GM10248 (cell line): Measurements from ENCODE around the gene PPFIBP1.

Experiments used
- CTCF ChIA-PET: fragments of 300-600 bp; sonication (Branson Sonifier 250); formaldehyde crosslinking; extraction: SDS; loops from one replicate; lab custom pipeline; 2021; ENCODE audit warnings: antibody characterized with exemption; lab: Yijun Ruan, JAX
- POLR2A ChIA-PET: fragments of 350-650 bp; sonication (Branson Sonifier 250); formaldehyde crosslinking; extraction: SDS; loops from one replicate; lab custom pipeline; 2020; ENCODE audit warnings: antibody characterized with exemption; lab: Yijun Ruan, JAX
- DNase-seq: peaks from one replicate; pipeline ENCODE4 v3.0.0; 2012; ENCODE audit errors: extremely low spot score
- TF ChIP-seq, protein P1 (sequence below): IDR thresholded peaks from 2 replicates; pipeline ENCODE4 v1.5.1; 2012; ENCODE audit warnings: mild to moderate bottlenecking, low read depth; ENCODE audit errors: extremely low read depth, missing control alignments, control extremely low read depth

PPFIBP1 gene

GRCh38 chr12:27688671-27689070 lies 164.7 kb downstream of the PPFIBP1 start:
- ChIA-PET POLR2A (no interaction called here), CTCF (interaction anchor here (0.8 to 1.6 kb wide), 4 partner anchors 13 to 20 kb away, joined by 3 to 4 read pairs (median 3); no protein-coding TSS in a partner anchor)
- no peak for DNase-seq
- TF ChIP-seq, protein P1, sequence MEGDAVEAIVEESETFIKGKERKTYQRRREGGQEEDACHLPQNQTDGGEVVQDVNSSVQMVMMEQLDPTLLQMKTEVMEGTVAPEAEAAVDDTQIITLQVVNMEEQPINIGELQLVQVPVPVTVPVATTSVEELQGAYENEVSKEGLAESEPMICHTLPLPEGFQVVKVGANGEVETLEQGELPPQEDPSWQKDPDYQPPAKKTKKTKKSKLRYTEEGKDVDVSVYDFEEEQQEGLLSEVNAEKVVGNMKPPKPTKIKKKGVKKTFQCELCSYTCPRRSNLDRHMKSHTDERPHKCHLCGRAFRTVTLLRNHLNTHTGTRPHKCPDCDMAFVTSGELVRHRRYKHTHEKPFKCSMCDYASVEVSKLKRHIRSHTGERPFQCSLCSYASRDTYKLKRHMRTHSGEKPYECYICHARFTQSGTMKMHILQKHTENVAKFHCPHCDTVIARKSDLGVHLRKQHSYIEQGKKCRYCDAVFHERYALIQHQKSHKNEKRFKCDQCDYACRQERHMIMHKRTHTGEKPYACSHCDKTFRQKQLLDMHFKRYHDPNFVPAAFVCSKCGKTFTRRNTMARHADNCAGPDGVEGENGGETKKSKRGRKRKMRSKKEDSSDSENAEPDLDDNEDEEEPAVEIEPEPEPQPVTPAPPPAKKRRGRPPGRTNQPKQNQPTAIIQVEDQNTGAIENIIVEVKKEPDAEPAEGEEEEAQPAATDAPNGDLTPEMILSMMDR: no peak

- TF ChIP-seq, protein P1: no peak
- ChIA-PET CTCF (interaction anchor here (0.8 to 1.6 kb wide), 5 partner anchors 9 to 265 kb away, joined by 3 to 4 read pairs (median 3); no protein-coding TSS in a partner anchor), POLR2A (no interaction called here)
- DNase-seq: no peak
These were observed 165.7 kb downstream of the PPFIBP1 start for GRCh38 chr12:27689558-27690180.

GRCh38 chr12:27693403-27693802 lies 169.4 kb downstream of the PPFIBP1 start:
- TF ChIP-seq, protein P1: no peak
- ChIA-PET POLR2A (no interaction called here), CTCF (no interaction called here)
- DNase-seq: no peak

GRCh38 chr12:27695556-27696292 lies 171.7 kb downstream of the PPFIBP1 start:
- ChIA-PET POLR2A (no interaction called here), CTCF (interaction anchor here (1.0 to 1.6 kb wide), 3 partner anchors 14 to 38 kb away, joined by 3 to 5 read pairs (median 3); no protein-coding TSS in a partner anchor)
- no peak for DNase-seq
- TF ChIP-seq, protein P1: no peak

- DNase-seq: no peak
- POLR2A ChIA-PET: no interaction called here
- TF ChIP-seq, protein P1: no peak
- CTCF ChIA-PET: interaction anchor here (1.0 to 1.6 kb wide), 5 partner anchors 11 to 37 kb away, joined by 3 to 7 read pairs (median 4); no protein-coding TSS in a partner anchor
These were observed 172.3 kb downstream of the PPFIBP1 start, which contains the start of gene REP15 for GRCh38 chr12:27696293-27696652. Gene REP15, plus strand, starts transcription at chr12:27696447. Its CDS starts 116 bp downstream, at chr12:27696563.

GRCh38 chr12:27696864-27697564 lies 173.0 kb downstream of the PPFIBP1 start:
- DNase-seq: no peak
- ChIA-PET POLR2A (no interaction called here), CTCF (interaction anchor here (1.0 to 1.6 kb wide), 5 partner anchors 10 to 36 kb away, joined by 3 to 7 read pairs (median 4); no protein-coding TSS in a partner anchor)
- TF ChIP-seq, protein P1: no peak
